NCI-H1105 treated with DMSO at 0.1 percent for 48 hours (cell line): ENCODE data around the gene RNASEH1.
"Not testable (repeated sequence)": the region's sequence is repeated elsewhere in the genome, so short reads cannot be mapped to it uniquely, and the experiment has no call there.

Experiments
- DNase-seq: peaks from one replicate; lab custom pipeline; 2025; lab: John Stamatoyannopoulos, UW

RNASEH1 gene

DNA sequence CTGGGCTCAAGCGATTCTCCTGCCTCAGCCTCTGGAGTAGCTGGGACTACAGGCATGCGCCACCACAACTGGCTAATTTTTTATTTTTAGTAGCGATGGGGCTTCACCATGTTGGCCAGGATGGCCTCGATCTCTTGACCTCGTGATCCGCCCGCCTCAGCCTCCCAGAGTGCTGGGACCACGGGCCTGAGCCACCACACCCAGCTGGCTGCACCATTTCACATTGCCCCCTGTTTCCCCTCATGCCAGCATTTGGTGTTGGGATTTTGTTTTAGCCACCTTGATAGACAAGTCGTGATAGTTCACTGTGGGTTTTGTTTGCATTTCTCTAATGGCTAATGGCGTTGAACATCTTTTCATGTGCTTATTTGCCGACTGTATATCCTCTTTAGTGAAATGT lies 31.0 kb upstream of the RNASEH1 start:
- no peak for DNase-seq

- no peak for DNase-seq
Observed at GRCh38 chr2:3588084-3588483, 30.0 kb upstream of the RNASEH1 start.

DNA sequence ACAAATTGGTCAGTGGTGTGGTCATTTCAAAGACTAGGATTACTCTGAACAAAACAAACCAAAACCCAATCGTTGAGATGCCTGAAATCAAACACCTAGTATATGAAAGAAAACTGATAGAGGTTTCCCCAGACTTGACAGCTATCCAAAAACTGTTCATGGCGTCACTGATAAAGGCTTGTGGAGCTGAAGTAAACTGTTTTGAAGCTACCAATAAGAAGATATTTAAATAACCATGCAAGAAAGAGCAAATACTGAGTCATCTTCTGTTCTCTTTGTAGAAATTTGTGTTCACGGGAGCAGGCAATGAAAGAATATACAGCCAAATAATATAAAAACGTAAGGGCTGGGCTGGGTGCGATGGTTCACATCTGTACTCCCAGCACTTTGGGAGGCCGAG lies 29.3 kb upstream of the RNASEH1 start:
- DNase-seq: no peak

- DNase-seq: no peak
Observed at GRCh38 chr2:3587021-3587420, 28.9 kb upstream of the RNASEH1 start.

GRCh38 chr2:3586220-3586619 lies 28.1 kb upstream of the RNASEH1 start:
- no peak for DNase-seq

- no peak for DNase-seq
Observed at GRCh38 chr2:3585261-3586109, 27.4 kb upstream of the RNASEH1 start.

GRCh38 chr2:3584608-3585260 lies 26.6 kb upstream of the RNASEH1 start:
- DNase-seq: no peak

GRCh38 chr2:3584076-3584475 lies 25.9 kb upstream of the RNASEH1 start:
- DNase-seq: no peak

DNA sequence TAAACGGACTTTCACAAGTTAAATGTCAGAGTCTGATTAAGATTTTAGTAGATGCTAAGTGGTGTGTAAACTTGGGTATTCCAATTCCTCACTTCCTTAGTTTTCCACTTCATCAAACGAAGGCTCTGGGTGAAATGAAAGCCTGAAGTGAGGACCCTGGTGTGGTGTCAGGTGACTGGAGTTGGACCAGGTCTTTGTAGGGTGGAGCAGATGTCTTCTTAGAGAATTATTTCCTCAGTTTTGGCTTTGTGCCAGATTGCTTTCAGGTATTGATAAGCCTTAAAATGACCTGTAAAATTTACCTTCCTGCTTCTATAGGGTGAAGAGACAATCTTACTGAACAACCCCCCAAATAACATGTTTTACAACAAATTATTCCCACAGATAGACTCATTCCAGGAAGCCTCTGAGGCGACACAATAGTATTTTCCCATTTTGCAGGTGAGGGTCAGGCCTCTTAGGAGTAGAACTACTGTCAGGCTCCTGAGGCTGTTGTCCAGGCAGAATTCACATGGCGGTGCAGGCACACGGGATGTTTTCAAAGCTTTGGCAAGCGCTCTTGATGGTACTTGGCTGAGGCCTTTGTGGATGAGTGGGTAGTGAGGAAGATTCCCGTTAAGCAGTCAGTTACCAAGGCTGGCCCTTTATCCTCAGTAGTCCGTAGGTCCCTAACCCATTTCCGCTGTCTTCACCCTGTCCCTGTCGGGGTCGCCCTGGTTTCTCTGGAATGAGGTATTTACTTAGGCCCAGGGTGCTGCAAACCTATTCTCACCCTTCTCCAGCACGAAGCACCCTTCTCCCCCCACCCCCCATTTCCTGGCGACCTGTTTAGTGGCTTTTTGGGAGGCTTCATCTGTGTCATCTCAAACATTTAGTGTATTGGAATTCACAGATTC lies 23.5 kb upstream of the RNASEH1 start:
- DNase-seq: peak; percentile 0

GRCh38 chr2:3580449-3580848 lies 22.3 kb upstream of the RNASEH1 start:
- no peak for DNase-seq

DNA sequence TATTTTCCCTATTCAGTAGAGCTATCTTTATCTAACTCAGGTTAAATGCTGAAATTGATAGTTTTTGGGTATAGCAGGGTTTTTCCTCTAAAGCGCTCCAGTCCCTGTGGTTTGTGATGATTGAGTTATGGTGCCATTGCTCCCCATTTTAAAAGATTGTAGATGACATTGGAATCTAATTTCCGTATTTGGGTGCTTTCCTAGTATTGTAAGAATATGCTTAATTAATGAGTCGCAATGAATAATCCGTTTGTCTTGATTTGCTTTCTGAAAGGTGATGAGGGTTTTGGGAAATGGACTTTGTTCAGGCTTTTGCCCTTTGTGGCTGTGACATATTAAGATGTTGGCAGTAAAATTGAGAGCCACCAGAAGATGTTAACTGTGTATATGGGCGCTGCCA lies 20.9 kb upstream of the RNASEH1 start:
- no peak for DNase-seq

DNA sequence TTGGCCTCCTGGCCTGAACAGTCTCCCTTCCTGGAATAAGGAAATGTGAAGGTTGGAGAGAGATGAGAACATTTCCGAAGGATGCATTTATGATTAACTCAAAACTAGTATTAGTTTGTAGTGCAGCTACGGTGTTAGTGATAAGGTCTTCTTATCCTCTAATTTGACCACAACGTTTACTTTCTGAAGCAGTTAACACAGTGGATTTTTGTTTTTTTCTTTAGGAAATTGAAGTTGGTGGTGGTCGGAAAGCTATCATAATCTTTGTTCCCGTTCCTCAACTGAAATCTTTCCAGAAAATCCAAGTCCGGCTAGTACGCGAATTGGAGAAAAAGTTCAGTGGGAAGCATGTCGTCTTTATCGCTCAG lies 18.1 kb upstream of the RNASEH1 start:
- DNase-seq: not testable (repeated sequence)

- DNase-seq: no peak
Observed at GRCh38 chr2:3575534-3576262, 17.6 kb upstream of the RNASEH1 start.

GRCh38 chr2:3574155-3574554 lies 16.0 kb upstream of the RNASEH1 start:
- DNase-seq: no peak

DNA sequence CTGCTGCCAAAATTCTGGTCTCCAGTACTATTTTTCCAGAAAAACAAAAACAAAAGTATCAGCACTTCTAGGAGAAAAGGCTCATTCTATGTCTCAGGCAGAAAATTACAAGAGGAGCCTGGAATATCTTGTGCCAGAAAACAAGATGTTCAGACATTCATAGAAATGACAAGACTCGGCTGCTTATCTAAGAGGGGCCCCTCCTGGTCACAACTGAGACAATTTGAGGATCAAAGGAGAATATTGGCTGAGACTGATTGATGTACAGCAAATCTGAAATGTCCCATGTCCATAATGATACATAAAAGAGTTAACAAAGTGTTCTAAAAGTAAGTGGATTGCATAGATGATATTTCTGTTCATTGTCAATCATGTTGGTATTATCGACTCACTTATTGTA lies 14.5 kb upstream of the RNASEH1 start:
- no peak for DNase-seq

DNA sequence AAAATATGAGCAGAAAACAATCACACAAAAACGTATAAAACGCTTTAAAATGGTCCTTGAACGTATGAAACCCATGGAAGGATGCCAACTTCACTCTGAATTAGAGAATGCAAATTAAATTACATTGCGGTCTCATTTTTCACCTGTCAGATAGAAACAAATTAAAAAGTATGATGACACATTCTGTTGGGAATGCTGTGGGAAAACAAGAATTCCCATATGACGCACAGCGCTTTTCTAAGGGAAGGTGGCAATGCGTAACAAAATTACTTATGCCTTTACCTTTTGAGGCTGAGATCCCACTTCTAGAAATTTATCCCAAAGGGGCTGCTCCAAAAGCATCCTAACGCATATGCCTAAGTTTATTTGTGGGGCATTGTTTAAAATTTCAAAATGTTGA lies 13.2 kb upstream of the RNASEH1 start:
- DNase-seq: no peak

GRCh38 chr2:3569656-3570055 lies 11.5 kb upstream of the RNASEH1 start:
- DNase-seq: not testable (repeated sequence)

DNA sequence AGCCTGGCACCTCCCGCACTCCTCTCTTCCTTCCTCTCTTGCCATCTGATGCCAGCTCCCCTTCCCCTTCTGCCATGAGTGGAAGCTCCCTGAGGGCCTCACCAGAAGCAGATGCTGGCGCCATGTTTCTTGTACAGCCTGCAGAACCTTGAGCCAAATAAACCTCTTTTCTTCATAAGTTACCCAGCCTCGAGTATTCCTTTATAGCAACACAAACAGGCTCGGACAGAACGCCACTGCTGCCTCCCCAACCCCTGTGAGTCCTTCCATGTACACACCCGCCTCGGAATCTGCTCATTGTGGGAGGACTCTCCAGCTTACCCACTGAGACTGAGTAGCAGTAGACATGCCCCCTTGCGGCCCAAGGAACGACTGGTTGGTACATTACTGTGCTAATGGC lies 8.7 kb upstream of the RNASEH1 start:
- DNase-seq: no peak

DNA sequence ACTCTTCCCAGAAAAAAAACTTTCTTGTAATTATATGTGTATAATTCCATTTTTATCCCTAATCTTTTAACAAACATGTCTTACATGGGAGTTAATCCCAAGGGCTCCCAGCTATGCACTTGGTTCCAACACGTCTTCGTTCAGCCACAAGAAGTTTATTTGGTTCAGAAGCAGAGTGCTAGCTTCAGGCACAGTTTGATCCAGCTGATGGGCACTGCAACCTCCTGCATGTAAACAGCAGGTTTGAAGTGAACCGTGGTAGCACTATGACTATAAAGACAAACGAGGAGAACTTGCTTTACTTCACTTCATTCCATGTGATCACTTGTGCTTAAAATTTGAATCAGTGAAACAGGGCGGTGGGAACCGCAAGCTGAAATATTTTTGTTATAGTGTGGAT lies 7.0 kb upstream of the RNASEH1 start:
- DNase-seq: no peak

GRCh38 chr2:3563521-3563976 lies 5.4 kb upstream of the RNASEH1 start:
- DNase-seq: no peak

DNA sequence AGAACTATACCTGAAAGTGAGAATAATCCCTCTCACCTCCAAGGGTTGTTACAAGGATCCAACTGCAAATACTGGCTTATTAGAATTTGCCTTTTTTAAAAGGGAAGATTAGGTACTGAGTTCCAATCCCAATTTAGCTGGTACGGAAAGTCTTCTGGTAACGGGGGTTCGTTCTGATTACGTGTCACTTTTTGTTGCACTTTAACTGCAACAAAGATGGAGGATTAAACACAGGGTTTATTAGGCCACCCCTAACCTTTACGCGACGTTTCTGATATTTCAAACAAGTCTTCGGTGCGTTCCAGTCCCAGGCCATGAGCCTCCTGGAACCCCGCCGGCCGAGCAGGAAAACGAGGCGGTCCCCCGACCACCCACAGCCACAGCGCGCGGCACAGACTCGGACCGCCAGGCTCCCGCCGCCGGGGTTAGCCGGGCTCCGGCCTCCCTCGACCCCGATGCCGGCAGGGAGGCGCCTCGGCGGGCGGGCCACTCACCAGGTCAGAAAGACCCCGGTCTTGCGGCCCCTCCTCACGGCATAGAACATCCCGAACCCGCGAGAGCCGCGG lies 411 bp downstream of the RNASEH1 start:
- DNase-seq: no peak

- no peak for DNase-seq
Observed at GRCh38 chr2:3553946-3554345, 4.2 kb downstream of the RNASEH1 start.
